ENCODE data around the gene ZNF580. TPM values are rescaled to one million over a fixed set of nuclear protein-coding genes. Genes with fewer than 3 reads are reported as not detected.
A peak's percentile ranks its signal among the peaks of the same experiment; 100 is the strongest.

Gene ZNF580
- total and polyA plus RNA-seq, 10 of the 15 experiments (the other 5 are each of a cell fraction or from before 2014, with no cell fraction given), result 2.3 to 31.8 (median 10.0) TPM

GRCh38 chr19:55624109-55625003 is 16.4 kb upstream of the ZNF580 start, which contains the start of gene ZNF784 (continued):
- 0 out of 2 replicates have a peak, but pooled peaks have one; percentile 41 for TF ChIP-seq E2F4 (IDR thresholded peaks at IDR 0.05; ENCODE audit: low read depth, low read length)
- no peak for TF ChIP-seq TCF3 (IDR thresholded peaks at IDR 0.05; ENCODE audit: borderline replicate concordance, insufficient read depth, low read depth, low read length)
- TF ChIP-seq HCFC1 (IDR thresholded peaks at IDR 0.05; ENCODE audit: low read length), result peak; percentile 24; the same call in 1 of the 2 replicates
- TF ChIP-seq CBX5 (IDR thresholded peaks at IDR 0.05; ENCODE audit: low read depth), result 0 out of 2 replicates have a peak, but pooled peaks have one; percentile 35
- TF ChIP-seq POLR2AphosphoS5 (IDR thresholded peaks at IDR 0.05; ENCODE audit: low read length), result peak; percentile 80
- no peak for TF ChIP-seq SMAD5 (IDR thresholded peaks at IDR 0.05; ENCODE audit: low read depth)
- TF ChIP-seq SREBF1 (IDR thresholded peaks at IDR 0.05; ENCODE audit: low read length), result no peak
- TF ChIP-seq POLR2A (IDR thresholded peaks at IDR 0.05; ENCODE audit: low read depth, low read length), result peak; percentile 91
- TF ChIP-seq, protein P1, sequence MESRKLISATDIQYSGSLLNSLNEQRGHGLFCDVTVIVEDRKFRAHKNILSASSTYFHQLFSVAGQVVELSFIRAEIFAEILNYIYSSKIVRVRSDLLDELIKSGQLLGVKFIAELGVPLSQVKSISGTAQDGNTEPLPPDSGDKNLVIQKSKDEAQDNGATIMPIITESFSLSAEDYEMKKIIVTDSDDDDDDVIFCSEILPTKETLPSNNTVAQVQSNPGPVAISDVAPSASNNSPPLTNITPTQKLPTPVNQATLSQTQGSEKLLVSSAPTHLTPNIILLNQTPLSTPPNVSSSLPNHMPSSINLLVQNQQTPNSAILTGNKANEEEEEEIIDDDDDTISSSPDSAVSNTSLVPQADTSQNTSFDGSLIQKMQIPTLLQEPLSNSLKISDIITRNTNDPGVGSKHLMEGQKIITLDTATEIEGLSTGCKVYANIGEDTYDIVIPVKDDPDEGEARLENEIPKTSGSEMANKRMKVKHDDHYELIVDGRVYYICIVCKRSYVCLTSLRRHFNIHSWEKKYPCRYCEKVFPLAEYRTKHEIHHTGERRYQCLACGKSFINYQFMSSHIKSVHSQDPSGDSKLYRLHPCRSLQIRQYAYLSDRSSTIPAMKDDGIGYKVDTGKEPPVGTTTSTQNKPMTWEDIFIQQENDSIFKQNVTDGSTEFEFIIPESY (IDR thresholded peaks at IDR 0.05), result no peak
- TF ChIP-seq ZBED1 (IDR thresholded peaks at IDR 0.05; ENCODE audit: borderline replicate concordance), result 0 out of 2 replicates have a peak, but pooled peaks have one; percentile 53
- 0 out of 2 replicates have a peak, but pooled peaks have one; percentile 70 for TF ChIP-seq RCOR1 (conservative IDR thresholded peaks at IDR 0.05; ENCODE audit: low read depth, low read length)
- peak; percentile 14; the same call in 1 of the 2 replicates for TF ChIP-seq CBFB (IDR thresholded peaks at IDR 0.05; ENCODE audit: low read depth)
- peak; percentile 25; the same call in 1 of the 2 replicates for TF ChIP-seq NRF1 (conservative IDR thresholded peaks at IDR 0.05; ENCODE audit: low read depth, low read length)
- no peak for TF ChIP-seq BMI1 (IDR thresholded peaks at IDR 0.05; ENCODE audit: borderline replicate concordance)
- TF ChIP-seq CHD2 (IDR thresholded peaks at IDR 0.05; ENCODE audit: borderline replicate concordance, low read depth, low read length), result peak; percentile 57; the same call in 1 of the 2 replicates
- peak in 1 of 2 experiments; percentile 8; a peak in 1 of 3 replicates for TF ChIP-seq EGR1 (IDR thresholded peaks at IDR 0.05; ENCODE audit: borderline replicate concordance in 1 of 2, low read depth in 2 of 2, low read length in 2 of 2)
- TF ChIP-seq ZNF622 (IDR thresholded peaks at IDR 0.05), result no peak
- no peak for TF ChIP-seq HDAC6 (IDR thresholded peaks at IDR 0.05; ENCODE audit: unreplicated experiment)
- no peak for TF ChIP-seq CHD1 (IDR thresholded peaks at IDR 0.05; ENCODE audit: low read depth, low read length)
- TF ChIP-seq NFIC (IDR thresholded peaks at IDR 0.05; ENCODE audit: low read depth, low read length), result no peak
- peak; percentile 85 for TF ChIP-seq POLR2AphosphoS2 (IDR thresholded peaks at IDR 0.05; ENCODE audit: low read depth, low read length)
- peak; percentile 97 for TF ChIP-seq YY1 (IDR thresholded peaks at IDR 0.05; ENCODE audit: low read depth, low read length)
- TF ChIP-seq MXI1 (IDR thresholded peaks at IDR 0.05; ENCODE audit: low read depth, low read length), result 0 out of 2 replicates have a peak, but pooled peaks have one; percentile 18
